T-helper 1 cell treated with Interleukin-12 subunit alpha and Interleukin-12 subunit beta and Interleukin-4 antibody, amounts not matched to agents 30 ng/mL and 1 ng/mL, for 36 hours (primary cell): ENCODE measurements around the gene ANG. TPM values are rescaled to one million over a fixed set of nuclear protein-coding genes. Genes with fewer than 3 reads are reported as not detected.

ENCODE experiments used
- intact Hi-C: fragments of 100-400 bp; cut with micrococcal nuclease; formaldehyde crosslinking; loops from one replicate; pipeline ENCODE4 v1.15.1; 2024
- total RNA-seq: library from RNA; stranded (reverse); gene quantifications from 2 replicates; pipeline ENCODE4 v1.2.3, GENCODE V29; 2022

Gene ANG
- total RNA-seq, 1 donor from 2014 or later, result 1.6 TPM

- intact Hi-C loops, result no loop called here
Measured at GRCh38 chr14:20671597-20672283, 16.8 kb upstream of the ANG start.

GRCh38 chr14:20675669-20676068, 12.9 kb upstream of the ANG start:
- intact Hi-C loops, result no loop called here

- intact Hi-C loops, result no loop called here
Measured at GRCh38 chr14:20676072-20676471, 12.5 kb upstream of the ANG start.

GRCh38 chr14:20679907-20680306, 8.7 kb upstream of the ANG start:
- intact Hi-C loops, result loop anchor here (2.0 to 10.0 kb wide), 5 partner anchors 102 to 795 kb away; partner anchors contain the start of genes RAB2B, RNASE6 and TOX4

- intact Hi-C loops, result loop anchor here (2.0 to 10.0 kb wide), 5 partner anchors 102 to 794 kb away; partner anchors contain the start of genes RAB2B, RNASE6 and TOX4
Measured at GRCh38 chr14:20680363-20680762, 8.2 kb upstream of the ANG start.

GRCh38 chr14:20680843-20681347, 7.7 kb upstream of the ANG start:
- intact Hi-C loops, result loop anchor here (1.0 to 10.0 kb wide), 10 partner anchors 13 to 794 kb away; partner anchors contain the start of genes PARP2, RAB2B, RNASE6 and TOX4

- intact Hi-C loops, result loop anchor here (1.0 to 10.0 kb wide), 14 partner anchors 13 to 793 kb away; partner anchors contain the start of genes CCNB1IP1, HNRNPC, PARP2 and PIP4P1
Measured at GRCh38 chr14:20681348-20682126, 7.0 kb upstream of the ANG start.

- intact Hi-C loops, result loop anchor here (1.0 to 10.0 kb wide), 8 partner anchors 100 to 793 kb away; partner anchors contain the start of genes CCNB1IP1, HNRNPC, PIP4P1 and RAB2B
Measured at GRCh38 chr14:20682127-20682434, 6.5 kb upstream of the ANG start.

GRCh38 chr14:20682435-20683124, 6.0 kb upstream of the ANG start:
- intact Hi-C loops, result loop anchor here (1.0 to 10.0 kb wide), 11 partner anchors 9 to 792 kb away; partner anchors contain the start of genes APEX1, CCNB1IP1, HNRNPC and PIP4P1

GRCh38 chr14:20683125-20683890, 5.3 kb upstream of the ANG start:
- intact Hi-C loops, result loop anchor here (1.0 to 10.0 kb wide), 9 partner anchors 8 to 791 kb away; partner anchors contain the start of genes APEX1, CCNB1IP1, RAB2B and RNASE6

GRCh38 chr14:20683891-20684661, 4.5 kb upstream of the ANG start, which contains the start of gene RNASE4:
RNASE4 (plus strand) TSS chr14:20684560; CDS start chr14:20699372, 14,812 bp downstream.
- intact Hi-C loops, result loop anchor here (1.0 to 10.0 kb wide), 10 partner anchors 7 to 791 kb away; partner anchors contain the start of genes APEX1, CCNB1IP1, RAB2B and RNASE6

- intact Hi-C loops, result loop anchor here (1.0 to 10.0 kb wide), 5 partner anchors 60 to 790 kb away; partner anchors contain the start of genes RAB2B, RNASE6 and TOX4
Measured at GRCh38 chr14:20684662-20685456, 3.7 kb upstream of the ANG start.

- intact Hi-C loops, result loop anchor here (10.0 kb wide), 1 partner anchor 788 kb away; the partner anchor contains the start of genes RAB2B and TOX4
Measured at GRCh38 chr14:20686386-20687143, 2.0 kb upstream of the ANG start.

GRCh38 chr14:20687362-20688166, 1.0 kb upstream of the ANG start:
- intact Hi-C loops, result loop anchor here (10.0 kb wide), 1 partner anchor 787 kb away; the partner anchor contains the start of genes RAB2B and TOX4

- intact Hi-C loops, result loop anchor here (1.0 kb wide), 7 partner anchors 8 to 364 kb away; no protein-coding TSS in a partner anchor
Measured at GRCh38 chr14:20690848-20691640, 2.5 kb downstream of the ANG start.
